Lower lobe of right lung (tissue), 2 donors: ENCODE results near the gene PAQR4. TPM values are rescaled to one million over a fixed set of nuclear protein-coding genes. Genes with fewer than 3 reads are reported as not detected.
"Not testable (repeated sequence)": the region's sequence is repeated elsewhere in the genome, so short reads cannot be mapped to it uniquely, and the experiment has no call there.

Source experiments
- ATAC-seq, 2 donors: fragments of 200-7000 bp; cut with Tn5 transposase; one replicate each; pipeline ENCODE4 v1.9.1; 2020 to 2022; ENCODE audit warnings: mild to moderate bottlenecking in 2 of 2, moderate library complexity in 2 of 2
- DNase-seq: peaks from one replicate; pipeline ENCODE4 v3.0.0-alpha.2; 2020
- H3K27ac ChIP-seq: fragments of 200-600 bp; one replicate; pipeline ENCODE4 v1.8.0; 2022
- H3K27me3 ChIP-seq: fragments of 200-600 bp; one replicate; pipeline ENCODE4 v1.8.0; 2022; ENCODE audit warnings: low read depth
- H3K36me3 ChIP-seq: fragments of 200-600 bp; one replicate; pipeline ENCODE4 v1.8.0; 2022; ENCODE audit warnings: mild to moderate bottlenecking
- H3K4me1 ChIP-seq: fragments of 200-600 bp; one replicate; pipeline ENCODE4 v1.8.0; 2022
- H3K4me3 ChIP-seq: fragments of 200-600 bp; one replicate; pipeline ENCODE4 v1.8.0; 2022; ENCODE audit warnings: mild to moderate bottlenecking
- H3K9me3 ChIP-seq: fragments of 200-600 bp; one replicate; pipeline ENCODE4 v1.8.0; 2022
- CTCF ChIP-seq: fragments of 200-600 bp; IDR thresholded peaks from one replicate; pipeline ENCODE4 v1.8.0; 2022; ENCODE audit warnings: antibody characterized with exemption, mild to moderate bottlenecking
- intact Hi-C: fragments of 100-400 bp; cut with DNase I; formaldehyde crosslinking; loops from one replicate; pipeline ENCODE4 v1.11.0; 2022
- total RNA-seq: library from RNA; stranded (reverse); fragmentation: NEBNext Ultra II Directional; extraction: Animal tissue kit (Norgen Biotek cat#: 25700); gene quantifications from one replicate; pipeline ENCODE4 v1.2.1, GENCODE V29; 2021
- donor health status: DM: no; HTN: yes; CAD: no; lungs with severe emphysema.

Gene PAQR4
- total RNA-seq, 1 donor from 2014 or later, result 10.8 TPM

GRCh38 chr16:2925951-2926649, 43.0 kb upstream of the PAQR4 start:
- H3K36me3 ChIP-seq, result peaks cover 36% of the 10 kb centered on the region
- no peak overlapping the region for H3K27ac ChIP-seq
- ATAC-seq (no peak), DNase-seq (no peak)
- intact Hi-C loops, result loop anchor here (10.0 kb wide), 1 partner anchor 51 kb away; no protein-coding TSS in a partner anchor
- H3K4me1 ChIP-seq, result peaks cover 10% of the 10 kb centered on the region
- no peak overlapping the region for H3K4me3 ChIP-seq
- no peaks in the 10 kb centered on the region for H3K9me3 ChIP-seq
- TF ChIP-seq CTCF, result no peak
- H3K27me3 ChIP-seq, result no peaks in the 10 kb centered on the region

GRCh38 chr16:2926650-2926999, 42.5 kb upstream of the PAQR4 start:
- no peak for ATAC-seq
- Histone ChIP-seq H3K27ac (no peak overlapping the region), H3K4me1 (peaks cover 10% of the 10 kb centered on the region), H3K4me3 (no peak overlapping the region), H3K36me3 (peaks cover 35% of the 10 kb centered on the region), H3K27me3 (no peaks in the 10 kb centered on the region), H3K9me3 (no peaks in the 10 kb centered on the region)
- no peak for TF ChIP-seq CTCF
- intact Hi-C loops, result loop anchor here (10.0 kb wide), 1 partner anchor 52 kb away; no protein-coding TSS in a partner anchor
- no peak for DNase-seq

- Histone ChIP-seq H3K27me3 (no peaks in the 10 kb centered on the region), H3K27ac (no peak overlapping the region), H3K9me3 (no peaks in the 10 kb centered on the region), H3K4me1 (peaks cover 10% of the 10 kb centered on the region), H3K36me3 (peaks cover 33% of the 10 kb centered on the region), H3K4me3 (no peak overlapping the region)
- peak; percentile 94 for DNase-seq
- intact Hi-C loops, result loop anchor here (10.0 kb wide), 1 partner anchor 52 kb away; no protein-coding TSS in a partner anchor
- peak; percentile 95 to 97 for ATAC-seq
- peak; percentile 99 for TF ChIP-seq CTCF
These were observed 42.0 kb upstream of the PAQR4 start for GRCh38 chr16:2927010-2927646.

- ATAC-seq, H3K27me3 ChIP-seq, DNase-seq, H3K9me3 ChIP-seq, H3K4me1 ChIP-seq, H3K27ac ChIP-seq, H3K4me3 ChIP-seq: not testable (repeated sequence)
- intact Hi-C loops, result loop anchor here (10.0 kb wide), 1 partner anchor 53 kb away; no protein-coding TSS in a partner anchor
- peaks cover 33% of the 10 kb centered on the region for H3K36me3 ChIP-seq
These were observed 41.0 kb upstream of the PAQR4 start for GRCh38 chr16:2928151-2928550.

GRCh38 chr16:2928796-2929195, 40.4 kb upstream of the PAQR4 start:
- H3K27ac ChIP-seq, result no peak overlapping the region
- no peaks in the 10 kb centered on the region for H3K27me3 ChIP-seq
- peaks cover 10% of the 10 kb centered on the region for H3K4me1 ChIP-seq
- DNase-seq (no peak), ATAC-seq (no peak)
- no peak for TF ChIP-seq CTCF
- H3K9me3 ChIP-seq, result no peaks in the 10 kb centered on the region
- intact Hi-C loops, result loop anchor here (10.0 kb wide), 1 partner anchor 54 kb away; no protein-coding TSS in a partner anchor
- H3K36me3 ChIP-seq, result peaks cover 39% of the 10 kb centered on the region
- H3K4me3 ChIP-seq, result no peak overlapping the region

- no peak for ATAC-seq
- intact Hi-C loops, result loop anchor here (10.0 kb wide), 1 partner anchor 55 kb away; no protein-coding TSS in a partner anchor
- no peak overlapping the region for H3K4me3 ChIP-seq
- H3K36me3 ChIP-seq, result peaks cover 46% of the 10 kb centered on the region
- no peak for DNase-seq
- TF ChIP-seq CTCF, result no peak
- no peaks in the 10 kb centered on the region for H3K9me3 ChIP-seq
- H3K4me1 ChIP-seq, result peaks cover 10% of the 10 kb centered on the region
- H3K27ac ChIP-seq, result no peak overlapping the region
- H3K27me3 ChIP-seq, result no peaks in the 10 kb centered on the region
These were observed 39.5 kb upstream of the PAQR4 start for GRCh38 chr16:2929693-2930092.
